Measurements from ENCODE around the gene RND1.

RND1 gene

DNA sequence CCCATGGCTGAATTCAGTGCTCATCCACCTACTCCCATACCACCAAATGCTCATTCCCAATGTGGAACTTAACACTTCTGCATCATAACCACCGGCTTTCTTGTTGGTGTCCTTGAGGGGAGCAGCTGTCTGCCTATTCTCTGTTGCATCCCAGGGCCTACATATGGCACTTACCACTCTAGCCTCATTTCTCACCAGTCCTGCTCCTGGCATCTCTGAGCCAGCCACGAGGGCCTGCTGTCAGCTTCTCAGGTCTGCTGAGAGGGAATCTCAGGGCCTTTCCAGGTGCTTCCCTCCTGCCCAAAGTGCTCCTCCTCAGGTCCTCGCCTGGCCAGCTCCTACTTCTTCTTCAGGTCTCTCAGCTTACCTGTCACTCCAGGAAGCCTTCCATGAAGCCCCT, 24.0 kb upstream of the RND1 start:
- peaks cover 3% of the 10 kb centered on the region for H3K4me1 ChIP-seq (ENCODE audit: insufficient read depth, poor library complexity, severe bottlenecking)

DNA sequence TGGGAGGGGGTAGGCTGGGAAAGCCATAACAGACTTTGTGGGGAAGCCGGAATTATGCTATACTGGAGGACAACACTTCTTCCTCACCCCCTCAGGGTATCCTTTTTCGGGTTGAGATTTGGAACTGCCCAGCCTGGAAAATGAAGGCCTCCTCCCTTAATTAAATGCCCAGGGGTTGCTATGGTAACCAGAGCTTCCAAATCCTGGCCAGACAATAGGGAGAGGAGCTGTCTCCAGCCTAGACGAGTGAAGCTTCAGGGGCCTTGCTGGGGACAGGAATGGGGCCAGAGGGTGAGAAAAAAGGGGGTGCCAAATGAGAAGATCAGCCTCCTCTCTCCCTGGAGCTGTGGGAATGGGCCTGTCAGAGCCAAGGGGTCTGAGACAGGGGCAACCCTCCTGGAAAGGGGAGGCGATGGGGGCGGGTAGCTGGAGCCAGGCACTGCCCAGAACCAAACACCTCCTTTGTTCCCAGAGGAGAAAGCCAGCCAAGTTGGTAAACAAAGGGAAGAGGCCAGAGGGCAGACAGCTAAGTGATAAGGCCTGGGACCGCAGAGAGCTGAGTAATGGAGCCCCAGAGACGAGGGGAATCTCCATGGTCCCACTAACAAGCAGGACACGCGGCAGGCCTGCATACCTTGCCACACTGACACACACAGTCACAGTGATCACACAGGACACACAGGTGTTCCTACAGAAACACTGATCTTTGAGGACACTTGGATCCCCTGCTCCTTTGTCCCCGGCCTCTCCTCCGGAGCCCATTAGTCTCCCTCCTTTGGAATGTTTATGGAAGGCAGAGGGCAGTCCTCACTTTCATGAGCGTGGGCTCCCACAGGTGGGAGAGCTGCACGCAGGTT, 17.9 kb upstream of the RND1 start:
- no peak overlapping the region for H3K27ac ChIP-seq (ENCODE audit: poor library complexity, severe bottlenecking)
- no peak for ATAC-seq (ENCODE audit: low read depth)

More for the DNA sequence above, 24.0 kb upstream of the RND1 start:
- TF ChIP-seq CTCF (IDR thresholded peaks at IDR 0.05; ENCODE audit: poor library complexity, severe bottlenecking) = no peak
- ATAC-seq (ENCODE audit: low read depth) (no peak), DNase-seq (ENCODE audit: low spot score) (no peak)
- no peaks in the 10 kb centered on the region for H3K9me3 ChIP-seq (ENCODE audit: severe bottlenecking)
- H3K27ac ChIP-seq (ENCODE audit: poor library complexity, severe bottlenecking) = no peak overlapping the region
- peaks cover 15% of the 10 kb centered on the region for H3K27me3 ChIP-seq (ENCODE audit: insufficient read depth, poor library complexity, severe bottlenecking)
- no peak overlapping the region for H3K4me3 ChIP-seq (ENCODE audit: severe bottlenecking)
- no peaks in the 10 kb centered on the region for H3K36me3 ChIP-seq (ENCODE audit: low read depth)

GRCh38 chr12:48882972-48883304, 17.3 kb upstream of the RND1 start:
- H3K27ac ChIP-seq (ENCODE audit: poor library complexity, severe bottlenecking) = no peak overlapping the region
- H3K4me1 ChIP-seq (ENCODE audit: insufficient read depth, poor library complexity, severe bottlenecking) = peaks cover 5% of the 10 kb centered on the region
- TF ChIP-seq CTCF (IDR thresholded peaks at IDR 0.05; ENCODE audit: poor library complexity, severe bottlenecking) = no peak
- H3K9me3 ChIP-seq (ENCODE audit: severe bottlenecking) = no peaks in the 10 kb centered on the region
- no peak for DNase-seq (ENCODE audit: low spot score)
- no peaks in the 10 kb centered on the region for H3K36me3 ChIP-seq (ENCODE audit: low read depth)
- ATAC-seq (ENCODE audit: low read depth) = no peak
- H3K4me3 ChIP-seq (ENCODE audit: severe bottlenecking) = no peak overlapping the region
- peaks cover 11% of the 10 kb centered on the region for H3K27me3 ChIP-seq (ENCODE audit: insufficient read depth, poor library complexity, severe bottlenecking)

More for the DNA sequence above, 17.9 kb upstream of the RND1 start:
- Histone ChIP-seq H3K9me3 (ENCODE audit: severe bottlenecking) (no peaks in the 10 kb centered on the region), H3K4me1 (ENCODE audit: insufficient read depth, poor library complexity, severe bottlenecking) (peaks cover 5% of the 10 kb centered on the region), H3K36me3 (ENCODE audit: low read depth) (no peaks in the 10 kb centered on the region), H3K4me3 (ENCODE audit: severe bottlenecking) (no peak overlapping the region), H3K27me3 (ENCODE audit: insufficient read depth, poor library complexity, severe bottlenecking) (peaks cover 11% of the 10 kb centered on the region)
- no peak for DNase-seq (ENCODE audit: low spot score)
- no peak for TF ChIP-seq CTCF (IDR thresholded peaks at IDR 0.05; ENCODE audit: poor library complexity, severe bottlenecking)

DNA sequence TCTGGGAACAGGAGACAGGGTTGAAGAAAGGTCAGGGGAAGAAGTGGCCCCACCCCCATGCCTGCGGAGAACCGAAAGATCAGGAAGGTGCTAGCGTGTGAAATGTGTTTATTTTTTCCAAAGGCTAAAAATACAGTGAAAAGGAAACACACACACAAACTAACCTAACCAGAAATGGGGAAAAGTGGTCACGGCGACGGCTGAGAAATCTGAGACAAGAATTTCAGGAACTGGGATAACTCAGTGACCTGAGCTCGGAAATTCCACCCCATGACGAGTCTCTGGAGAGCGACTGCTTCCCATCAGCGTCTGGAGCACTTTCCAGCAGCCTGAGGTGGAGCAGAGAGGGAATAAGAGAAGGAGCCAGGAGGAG, 16.6 kb upstream of the RND1 start:
- ATAC-seq (ENCODE audit: low read depth) = no peak
- DNase-seq (ENCODE audit: low spot score) = no peak
- Histone ChIP-seq H3K4me1 (ENCODE audit: insufficient read depth, poor library complexity, severe bottlenecking) (peaks cover 5% of the 10 kb centered on the region), H3K36me3 (ENCODE audit: low read depth) (no peaks in the 10 kb centered on the region), H3K27me3 (ENCODE audit: insufficient read depth, poor library complexity, severe bottlenecking) (peaks cover 11% of the 10 kb centered on the region), H3K9me3 (ENCODE audit: severe bottlenecking) (no peaks in the 10 kb centered on the region), H3K27ac (ENCODE audit: poor library complexity, severe bottlenecking) (no peak overlapping the region), H3K4me3 (ENCODE audit: severe bottlenecking) (no peak overlapping the region)
- no peak for TF ChIP-seq CTCF (IDR thresholded peaks at IDR 0.05; ENCODE audit: poor library complexity, severe bottlenecking)

DNA sequence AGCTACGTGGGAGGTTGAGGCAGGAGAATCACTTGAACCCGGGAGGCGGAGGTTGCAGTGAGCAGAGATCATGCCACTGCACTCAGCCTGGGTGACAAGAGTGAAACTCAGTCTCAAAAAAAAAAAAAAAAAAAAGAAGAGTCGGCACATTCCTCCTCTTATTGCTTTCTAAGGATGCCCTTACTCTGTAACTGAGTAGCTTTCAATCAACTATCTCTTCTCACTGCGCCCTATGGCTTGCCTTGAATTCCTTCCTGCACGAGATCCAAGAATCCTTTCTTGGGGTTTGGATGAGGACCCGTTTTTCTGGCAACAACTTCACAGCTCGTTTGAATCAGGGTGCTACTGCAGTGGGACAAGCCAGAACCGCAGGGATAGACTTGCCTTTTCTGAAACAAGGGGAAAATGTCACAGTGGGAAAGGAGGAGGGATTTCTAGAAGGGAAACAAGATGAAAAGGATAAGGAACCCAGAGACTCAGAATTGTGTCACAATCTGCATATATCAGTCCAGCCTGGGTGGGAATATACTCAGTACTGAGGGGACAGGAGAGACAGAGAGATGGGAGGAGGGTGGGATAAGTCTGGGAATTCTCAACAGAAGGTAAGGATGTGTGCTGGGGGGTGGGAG, 16.1 kb upstream of the RND1 start:
- no peak for TF ChIP-seq CTCF (IDR thresholded peaks at IDR 0.05; ENCODE audit: poor library complexity, severe bottlenecking)

More for the DNA sequence above, 16.1 kb upstream of the RND1 start:
- peaks cover 11% of the 10 kb centered on the region for H3K27me3 ChIP-seq (ENCODE audit: insufficient read depth, poor library complexity, severe bottlenecking)
- no peak overlapping the region for H3K27ac ChIP-seq (ENCODE audit: poor library complexity, severe bottlenecking)
- ATAC-seq (ENCODE audit: low read depth) (no peak), DNase-seq (ENCODE audit: low spot score) (no peak)
- H3K36me3 ChIP-seq (ENCODE audit: low read depth) = no peaks in the 10 kb centered on the region
- H3K4me3 ChIP-seq (ENCODE audit: severe bottlenecking) = no peak overlapping the region
- H3K4me1 ChIP-seq (ENCODE audit: insufficient read depth, poor library complexity, severe bottlenecking) = peaks cover 5% of the 10 kb centered on the region
- H3K9me3 ChIP-seq (ENCODE audit: severe bottlenecking) = no peaks in the 10 kb centered on the region

All from RWPE2 (cell line).